GM12874 (cell line): ENCODE measurements around the gene MEGF8.

Experiments used
- TF ChIP-seq, protein P1 (sequence below): IDR thresholded peaks from 2 replicates; pipeline ENCODE4 v1.5.1; 2011; ENCODE audit warnings: low read depth, mild to moderate bottlenecking, control low read depth, low read length, moderate library complexity; ENCODE audit not compliant: insufficient read depth

Gene MEGF8

DNA sequence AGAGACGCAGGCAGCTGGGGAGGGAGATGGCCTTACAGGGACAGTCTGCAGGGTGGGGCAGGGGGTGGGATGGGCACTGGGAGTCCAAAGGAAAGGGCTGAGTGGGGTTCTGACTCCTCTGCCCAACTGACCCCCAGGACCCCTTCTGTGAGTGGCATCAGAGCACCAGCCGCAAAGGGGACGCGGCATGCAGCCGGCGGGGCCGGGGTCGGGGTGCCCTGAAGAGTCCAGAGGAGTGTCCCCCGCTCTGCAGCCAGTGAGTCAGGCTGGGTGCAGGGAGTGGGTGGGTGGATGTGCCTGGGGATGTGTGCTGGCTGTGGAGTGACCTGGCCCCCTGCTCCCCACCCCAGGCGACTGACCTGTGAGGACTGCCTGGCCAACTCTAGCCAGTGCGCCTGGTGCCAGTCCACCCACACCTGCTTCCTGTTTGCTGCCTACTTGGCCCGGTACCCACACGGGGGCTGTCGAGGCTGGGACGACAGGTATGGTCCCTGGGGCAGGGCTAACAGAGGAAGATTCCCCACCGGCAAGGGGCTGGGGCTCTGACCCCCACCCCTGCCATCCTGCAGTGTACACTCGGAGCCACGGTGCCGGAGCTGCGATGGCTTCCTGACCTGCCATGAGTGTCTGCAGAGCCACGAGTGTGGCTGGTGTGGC is 25.8 kb downstream of the MEGF8 start:
- TF ChIP-seq, protein P1, sequence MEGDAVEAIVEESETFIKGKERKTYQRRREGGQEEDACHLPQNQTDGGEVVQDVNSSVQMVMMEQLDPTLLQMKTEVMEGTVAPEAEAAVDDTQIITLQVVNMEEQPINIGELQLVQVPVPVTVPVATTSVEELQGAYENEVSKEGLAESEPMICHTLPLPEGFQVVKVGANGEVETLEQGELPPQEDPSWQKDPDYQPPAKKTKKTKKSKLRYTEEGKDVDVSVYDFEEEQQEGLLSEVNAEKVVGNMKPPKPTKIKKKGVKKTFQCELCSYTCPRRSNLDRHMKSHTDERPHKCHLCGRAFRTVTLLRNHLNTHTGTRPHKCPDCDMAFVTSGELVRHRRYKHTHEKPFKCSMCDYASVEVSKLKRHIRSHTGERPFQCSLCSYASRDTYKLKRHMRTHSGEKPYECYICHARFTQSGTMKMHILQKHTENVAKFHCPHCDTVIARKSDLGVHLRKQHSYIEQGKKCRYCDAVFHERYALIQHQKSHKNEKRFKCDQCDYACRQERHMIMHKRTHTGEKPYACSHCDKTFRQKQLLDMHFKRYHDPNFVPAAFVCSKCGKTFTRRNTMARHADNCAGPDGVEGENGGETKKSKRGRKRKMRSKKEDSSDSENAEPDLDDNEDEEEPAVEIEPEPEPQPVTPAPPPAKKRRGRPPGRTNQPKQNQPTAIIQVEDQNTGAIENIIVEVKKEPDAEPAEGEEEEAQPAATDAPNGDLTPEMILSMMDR, result no peak

DNA sequence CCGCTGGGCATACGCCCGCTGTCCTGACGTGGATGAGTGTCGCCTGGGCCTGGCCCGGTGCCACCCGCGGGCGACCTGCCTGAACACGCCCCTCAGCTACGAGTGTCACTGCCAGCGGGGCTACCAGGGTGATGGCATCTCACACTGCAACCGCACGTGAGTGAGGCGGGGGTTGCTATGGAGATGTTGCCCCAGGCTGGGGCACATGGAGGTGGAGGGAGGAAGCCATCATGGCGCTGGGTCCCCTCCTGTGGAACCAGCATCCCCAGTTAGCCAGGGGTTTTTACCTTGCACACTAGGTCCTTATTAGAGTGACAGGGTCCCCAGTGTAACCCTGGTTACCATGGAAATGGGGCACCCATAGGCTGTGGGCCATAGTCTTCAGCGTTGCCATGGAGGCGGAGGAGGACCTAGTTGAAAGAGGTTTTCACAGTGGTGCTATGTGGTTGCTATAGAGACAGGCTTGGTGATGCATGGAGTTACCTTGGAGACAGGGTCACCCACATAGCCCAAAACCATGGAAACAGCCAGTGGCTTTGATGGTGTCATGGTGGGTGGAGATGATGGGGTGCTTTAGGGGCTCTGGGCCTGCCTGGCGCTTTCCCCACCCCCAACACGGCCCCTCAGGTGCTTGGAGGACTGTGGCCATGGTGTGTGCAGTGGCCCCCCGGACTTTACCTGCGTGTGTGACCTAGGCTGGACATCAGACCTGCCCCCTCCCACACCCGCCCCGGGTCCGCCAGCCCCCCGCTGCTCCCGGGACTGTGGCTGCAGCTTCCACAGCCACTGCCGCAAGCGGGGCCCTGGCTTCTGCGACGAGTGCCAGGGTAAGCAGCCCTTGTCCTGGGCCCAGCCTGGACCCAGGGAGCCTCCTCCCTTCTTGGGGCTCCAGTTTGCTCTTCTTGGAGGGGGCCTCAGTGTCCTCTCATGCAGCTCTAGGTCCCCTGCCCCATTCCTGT is 27.1 kb downstream of the MEGF8 start:
- TF ChIP-seq, protein P1, result no peak

DNA sequence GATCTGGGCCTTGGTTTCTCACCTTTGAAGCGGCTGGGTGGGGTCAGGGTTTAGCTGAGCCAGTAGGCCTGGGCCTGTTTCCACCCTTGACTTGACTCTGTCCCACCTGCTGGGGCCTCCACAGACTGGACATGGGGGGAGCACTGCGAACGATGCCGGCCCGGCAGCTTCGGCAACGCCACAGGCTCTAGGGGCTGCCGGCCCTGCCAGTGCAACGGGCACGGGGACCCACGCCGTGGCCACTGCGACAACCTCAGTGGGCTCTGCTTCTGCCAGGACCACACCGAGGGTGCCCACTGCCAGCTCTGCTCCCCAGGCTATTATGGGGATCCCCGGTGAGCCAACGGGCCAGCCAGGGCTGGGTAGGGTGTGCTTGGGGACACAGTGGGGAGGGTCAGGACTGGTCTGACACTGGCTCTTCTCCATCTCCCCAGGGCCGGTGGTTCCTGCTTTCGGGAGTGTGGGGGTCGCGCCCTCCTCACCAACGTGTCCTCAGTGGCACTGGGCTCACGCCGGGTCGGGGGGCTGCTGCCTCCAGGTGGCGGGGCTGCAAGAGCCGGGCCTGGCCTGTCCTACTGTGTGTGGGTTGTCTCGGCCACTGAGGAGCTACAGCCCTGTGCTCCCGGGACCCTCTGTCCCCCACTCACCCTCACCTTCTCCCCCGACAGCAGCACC is 28.0 kb downstream of the MEGF8 start:
- TF ChIP-seq, protein P1, result no peak

DNA sequence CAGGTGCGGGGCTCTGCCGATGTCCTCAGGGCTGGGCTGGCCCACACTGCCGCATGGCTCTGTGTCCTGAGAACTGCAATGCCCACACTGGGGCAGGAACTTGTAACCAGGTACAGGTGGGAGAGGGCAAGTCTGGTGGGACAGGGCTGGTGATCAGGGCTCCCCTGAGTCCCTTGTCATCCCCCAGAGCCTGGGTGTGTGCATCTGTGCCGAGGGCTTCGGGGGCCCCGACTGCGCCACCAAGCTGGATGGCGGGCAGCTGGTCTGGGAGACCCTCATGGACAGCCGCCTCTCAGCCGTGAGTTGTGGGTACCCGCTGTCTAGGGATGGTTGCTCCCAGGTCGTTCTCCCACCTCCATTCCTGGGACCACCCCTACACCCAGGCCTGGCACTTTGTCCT is 30.5 kb downstream of the MEGF8 start:
- TF ChIP-seq, protein P1, result no peak

DNA sequence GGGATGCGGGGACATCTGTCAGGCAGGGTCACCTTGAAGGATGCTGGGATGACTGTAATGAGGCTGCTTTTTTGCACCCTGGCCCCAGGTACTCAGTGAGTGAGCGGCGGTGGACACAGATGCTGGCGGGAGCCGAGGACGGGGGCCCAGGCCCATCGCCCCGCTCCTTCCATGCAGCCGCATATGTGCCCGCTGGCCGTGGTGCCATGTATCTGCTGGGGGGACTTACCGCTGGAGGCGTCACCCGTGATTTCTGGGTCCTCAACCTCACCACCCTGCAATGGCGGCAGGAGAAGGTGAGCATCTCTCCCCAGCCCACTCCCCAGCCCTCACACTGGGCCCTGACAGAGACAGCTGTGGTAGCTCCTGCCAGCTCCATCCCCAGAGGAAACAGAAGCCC is 31.3 kb downstream of the MEGF8 start:
- TF ChIP-seq, protein P1, result no peak

DNA sequence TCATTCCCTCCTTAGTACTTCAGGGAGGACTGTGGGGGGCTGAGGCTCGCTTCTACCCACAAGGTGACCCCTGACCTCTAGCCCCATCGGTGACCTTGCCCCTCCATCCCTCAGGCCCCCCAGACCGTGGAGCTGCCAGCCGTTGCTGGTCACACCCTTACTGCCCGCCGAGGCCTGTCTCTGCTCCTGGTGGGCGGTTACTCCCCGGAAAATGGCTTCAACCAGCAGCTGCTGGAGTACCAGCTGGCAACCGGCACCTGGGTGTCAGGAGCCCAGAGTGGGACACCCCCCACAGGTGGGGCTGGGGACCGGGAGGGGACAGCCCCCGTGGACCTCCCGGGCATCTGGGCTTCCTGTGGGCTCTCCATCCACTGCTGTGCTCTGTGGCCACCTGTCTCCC is 31.9 kb downstream of the MEGF8 start:
- TF ChIP-seq, protein P1, result no peak
